ENCODE data around the gene CFDP1. TPM values are rescaled to one million over a fixed set of nuclear protein-coding genes. Genes with fewer than 3 reads are reported as not detected.

Gene CFDP1
- total and polyA plus RNA-seq, 2 of the 13 experiments (the other 11 are each of a cell fraction or from before 2014, with no cell fraction given), result 78.6 to 153 TPM

DNA sequence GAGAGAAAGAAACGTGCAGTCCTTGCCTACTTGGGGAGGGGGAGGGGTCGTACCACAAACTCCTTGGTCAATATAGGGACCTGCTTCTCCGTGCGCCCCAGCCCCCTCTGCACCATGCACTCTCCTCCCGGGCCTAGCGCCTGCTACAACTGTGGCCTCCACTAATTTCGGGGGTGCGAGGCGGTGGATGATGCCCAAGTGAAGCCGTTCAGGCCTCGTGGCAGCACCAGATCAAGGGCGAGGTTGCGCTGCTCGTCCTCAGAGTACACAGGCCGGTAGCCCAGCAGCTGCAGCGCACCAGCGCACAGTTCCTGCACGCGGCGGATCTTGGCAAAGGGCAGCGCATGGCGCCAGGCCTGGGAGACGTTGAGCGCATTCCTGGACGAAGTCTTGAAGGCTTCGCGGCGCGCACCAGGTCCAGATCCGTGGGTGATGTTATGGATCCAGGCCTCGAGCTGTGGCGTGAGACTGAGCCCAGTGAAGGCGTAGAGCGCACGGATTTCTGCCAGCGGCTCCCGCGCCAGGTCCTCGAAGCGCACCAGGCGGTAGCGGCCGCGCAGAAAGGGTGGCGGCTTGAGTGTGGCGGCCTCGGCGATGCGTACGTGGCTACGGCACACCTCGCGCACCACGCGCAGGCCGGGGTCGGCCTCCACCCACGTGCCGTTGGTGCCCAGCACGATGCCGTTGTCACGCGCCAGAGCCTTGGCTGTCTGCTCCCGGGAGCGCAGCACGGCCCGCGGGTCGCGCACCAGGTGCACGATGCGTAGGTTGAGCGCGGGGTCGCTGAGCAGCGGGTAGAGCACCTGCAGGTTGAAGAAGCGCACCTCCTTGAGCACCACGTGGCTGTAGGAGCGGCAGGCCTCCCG lies 45.4 kb upstream of the CFDP1 start (continued):
- TF ChIP-seq, protein P1, sequence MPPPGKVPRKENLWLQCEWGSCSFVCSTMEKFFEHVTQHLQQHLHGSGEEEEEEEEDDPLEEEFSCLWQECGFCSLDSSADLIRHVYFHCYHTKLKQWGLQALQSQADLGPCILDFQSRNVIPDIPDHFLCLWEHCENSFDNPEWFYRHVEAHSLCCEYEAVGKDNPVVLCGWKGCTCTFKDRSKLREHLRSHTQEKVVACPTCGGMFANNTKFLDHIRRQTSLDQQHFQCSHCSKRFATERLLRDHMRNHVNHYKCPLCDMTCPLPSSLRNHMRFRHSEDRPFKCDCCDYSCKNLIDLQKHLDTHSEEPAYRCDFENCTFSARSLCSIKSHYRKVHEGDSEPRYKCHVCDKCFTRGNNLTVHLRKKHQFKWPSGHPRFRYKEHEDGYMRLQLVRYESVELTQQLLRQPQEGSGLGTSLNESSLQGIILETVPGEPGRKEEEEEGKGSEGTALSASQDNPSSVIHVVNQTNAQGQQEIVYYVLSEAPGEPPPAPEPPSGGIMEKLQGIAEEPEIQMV (CRISPR knock-in tag; IDR thresholded peaks at IDR 0.05; ENCODE audit: low read depth), result no peak
- no peak for TF ChIP-seq KAT2B (IDR thresholded peaks at IDR 0.05; ENCODE audit: borderline replicate concordance, low read depth, low read length)
- no peak for TF ChIP-seq ZNF839 (CRISPR knock-in tag; IDR thresholded peaks at IDR 0.05; ENCODE audit: borderline replicate concordance)
- TF ChIP-seq, protein P2, sequence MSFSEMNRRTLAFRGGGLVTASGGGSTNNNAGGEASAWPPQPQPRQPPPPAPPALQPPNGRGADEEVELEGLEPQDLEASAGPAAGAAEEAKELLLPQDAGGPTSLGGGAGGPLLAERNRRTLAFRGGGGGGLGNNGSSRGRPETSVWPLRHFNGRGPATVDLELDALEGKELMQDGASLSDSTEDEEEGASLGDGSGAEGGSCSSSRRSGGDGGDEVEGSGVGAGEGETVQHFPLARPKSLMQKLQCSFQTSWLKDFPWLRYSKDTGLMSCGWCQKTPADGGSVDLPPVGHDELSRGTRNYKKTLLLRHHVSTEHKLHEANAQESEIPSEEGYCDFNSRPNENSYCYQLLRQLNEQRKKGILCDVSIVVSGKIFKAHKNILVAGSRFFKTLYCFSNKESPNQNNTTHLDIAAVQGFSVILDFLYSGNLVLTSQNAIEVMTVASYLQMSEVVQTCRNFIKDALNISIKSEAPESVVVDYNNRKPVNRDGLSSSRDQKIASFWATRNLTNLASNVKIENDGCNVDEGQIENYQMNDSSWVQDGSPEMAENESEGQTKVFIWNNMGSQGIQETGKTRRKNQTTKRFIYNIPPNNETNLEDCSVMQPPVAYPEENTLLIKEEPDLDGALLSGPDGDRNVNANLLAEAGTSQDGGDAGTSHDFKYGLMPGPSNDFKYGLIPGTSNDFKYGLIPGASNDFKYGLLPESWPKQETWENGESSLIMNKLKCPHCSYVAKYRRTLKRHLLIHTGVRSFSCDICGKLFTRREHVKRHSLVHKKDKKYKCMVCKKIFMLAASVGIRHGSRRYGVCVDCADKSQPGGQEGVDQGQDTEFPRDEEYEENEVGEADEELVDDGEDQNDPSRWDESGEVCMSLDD (CRISPR knock-in tag; IDR thresholded peaks at IDR 0.05; ENCODE audit: borderline replicate concordance), result no peak

DNA sequence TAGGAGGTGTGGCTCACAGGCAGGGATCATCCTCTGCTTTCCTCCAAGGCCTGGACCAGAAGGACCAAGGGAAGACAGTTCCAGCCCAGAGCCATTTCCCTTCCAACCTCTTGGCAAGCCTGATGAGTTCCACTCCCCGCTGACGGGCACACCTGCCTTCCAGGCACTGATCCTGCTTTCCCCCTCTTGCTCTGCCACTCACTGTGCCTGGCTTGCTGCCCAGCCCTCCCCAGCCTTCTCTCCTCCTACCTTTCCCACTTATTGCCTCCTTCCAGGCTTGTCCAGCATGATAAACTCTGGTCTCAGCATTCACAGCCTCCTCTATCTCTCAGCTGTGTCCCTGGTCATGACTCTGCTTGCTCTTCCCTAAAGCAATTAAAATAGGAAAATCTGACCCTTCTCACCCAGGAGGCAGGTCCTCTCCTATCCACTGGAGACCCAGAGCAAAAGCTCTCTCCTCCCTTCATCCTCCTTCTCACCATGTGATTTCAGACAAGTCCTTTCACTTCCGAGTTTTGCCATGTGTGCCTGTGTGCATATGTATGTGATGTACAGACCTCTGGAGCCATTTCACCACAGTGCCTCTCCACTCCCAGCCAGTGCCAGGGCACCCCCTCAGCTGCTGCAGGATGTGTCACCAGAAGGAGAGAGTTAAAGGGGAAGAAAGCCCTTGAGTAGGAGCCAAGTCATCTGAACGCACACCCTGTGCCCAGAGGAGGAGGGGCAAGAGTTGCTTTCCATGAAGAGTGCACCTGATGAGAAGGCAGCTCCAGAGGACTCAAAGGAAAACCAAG lies 44.6 kb upstream of the CFDP1 start:
- Histone ChIP-seq H3K36me3 (replicated peaks in 1 of 2; ENCODE audit: control insufficient read depth in 1 of 2, insufficient read depth in 2 of 2, low read length in 2 of 2) (no peaks in the 10 kb centered on the region), H3K4me3 (replicated peaks in 1 of 3; ENCODE audit: insufficient read depth in 1 of 3, low read depth in 2 of 3, low read length in 3 of 3) (no peak overlapping the region), H3K79me2 (ENCODE audit: insufficient read depth, low read length) (no peaks in the 10 kb centered on the region), H4K20me1 (ENCODE audit: insufficient read depth, low read length) (no peaks in the 10 kb centered on the region), H3K4me1 (ENCODE audit: insufficient read depth, low read length) (no peaks in the 10 kb centered on the region), H2AFZ (ENCODE audit: low read length) (no peak overlapping the region), H3K27me3 (ENCODE audit: control insufficient read depth in 1 of 2, insufficient read depth in 2 of 2, low read length in 2 of 2) (peaks cover 0 to 3% of the 10 kb centered on the region in 2 experiments; a peak in 2 of 5 replicates), H3K9me3 (ENCODE audit: low read length) (no peaks in the 10 kb centered on the region), H3K9ac (ENCODE audit: insufficient read depth, low read depth, low read length) (no peak overlapping the region), H3K4me2 (ENCODE audit: low read depth, low read length) (no peak overlapping the region), H3K27ac (ENCODE audit: extremely low read length, insufficient read depth, low read length) (no peak overlapping the region)
- ChIA-PET POLR2A (no interaction called here), CTCF (ENCODE audit: low intra/inter-chr PET ratio, low total read pairs) (no interaction called here)
- 0 out of 2 replicates have a peak, but pooled peaks have one; percentile 57 for TF ChIP-seq NBN (conservative IDR thresholded peaks at IDR 0.05)
- TF ChIP-seq, protein P3, sequence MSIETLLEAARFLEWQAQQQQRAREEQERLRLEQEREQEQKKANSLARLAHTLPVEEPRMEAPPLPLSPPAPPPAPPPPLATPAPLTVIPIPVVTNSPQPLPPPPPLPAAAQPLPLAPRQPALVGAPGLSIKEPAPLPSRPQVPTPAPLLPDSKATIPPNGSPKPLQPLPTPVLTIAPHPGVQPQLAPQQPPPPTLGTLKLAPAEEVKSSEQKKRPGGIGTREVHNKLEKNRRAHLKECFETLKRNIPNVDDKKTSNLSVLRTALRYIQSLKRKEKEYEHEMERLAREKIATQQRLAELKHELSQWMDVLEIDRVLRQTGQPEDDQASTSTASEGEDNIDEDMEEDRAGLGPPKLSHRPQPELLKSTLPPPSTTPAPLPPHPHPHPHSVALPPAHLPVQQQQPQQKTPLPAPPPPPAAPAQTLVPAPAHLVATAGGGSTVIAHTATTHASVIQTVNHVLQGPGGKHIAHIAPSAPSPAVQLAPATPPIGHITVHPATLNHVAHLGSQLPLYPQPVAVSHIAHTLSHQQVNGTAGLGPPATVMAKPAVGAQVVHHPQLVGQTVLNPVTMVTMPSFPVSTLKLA (IDR thresholded peaks at IDR 0.05), result peak; percentile 19; the same call in 1 of the 2 replicates
- no peak for TF ChIP-seq ZFP90 (CRISPR knock-in tag; IDR thresholded peaks at IDR 0.05; ENCODE audit: borderline replicate concordance)
- TF ChIP-seq ZFX (CRISPR knock-in tag; IDR thresholded peaks at IDR 0.05; ENCODE audit: low read depth), result no peak
- BruUV-seq (replicated peaks), result no TSS peak
- intact Hi-C loops (cut with micrococcal nuclease; ENCODE audit: unreplicated experiment), result no loop called here
- WGBS (ENCODE audit: low lambda C conversion rate), result 20% methylated on average over 4 of the region's 4 CpGs
- DNase-seq (ENCODE audit: low spot score) (no peak), FAIRE-seq (no peak), ATAC-seq (no peak)
- in situ Hi-C loops (cut with HindIII; ENCODE audit: extremely low pct_ligation_motif_present, low pct_unique_long_range_greater_than_20kb), result no loop called here

All from HepG2 (cell line).